HG02884 (cell line): Measurements from ENCODE around the gene RRP12.
"Not testable (repeated sequence)": the region's sequence is repeated elsewhere in the genome, so short reads cannot be mapped to it uniquely, and the experiment has no call there.

Source experiments
- ATAC-seq: cut with Tn5 transposase; IDR thresholded peaks from one replicate; pipeline ENCODE4 v1.9.1; 2021; ENCODE audit warnings: mild to moderate bottlenecking, moderate library complexity; ENCODE audit not compliant: unreplicated experiment

RRP12 gene

GRCh38 chr10:97372233-97372875, 28.8 kb downstream of the RRP12 start:
- no peak for ATAC-seq

GRCh38 chr10:97371696-97372095, 29.4 kb downstream of the RRP12 start:
- ATAC-seq: no peak

- no peak for ATAC-seq
Measured at GRCh38 chr10:97367126-97367649, 34.0 kb downstream of the RRP12 start.

- ATAC-seq: no peak
Measured at GRCh38 chr10:97366572-97366971, 34.6 kb downstream of the RRP12 start.

DNA sequence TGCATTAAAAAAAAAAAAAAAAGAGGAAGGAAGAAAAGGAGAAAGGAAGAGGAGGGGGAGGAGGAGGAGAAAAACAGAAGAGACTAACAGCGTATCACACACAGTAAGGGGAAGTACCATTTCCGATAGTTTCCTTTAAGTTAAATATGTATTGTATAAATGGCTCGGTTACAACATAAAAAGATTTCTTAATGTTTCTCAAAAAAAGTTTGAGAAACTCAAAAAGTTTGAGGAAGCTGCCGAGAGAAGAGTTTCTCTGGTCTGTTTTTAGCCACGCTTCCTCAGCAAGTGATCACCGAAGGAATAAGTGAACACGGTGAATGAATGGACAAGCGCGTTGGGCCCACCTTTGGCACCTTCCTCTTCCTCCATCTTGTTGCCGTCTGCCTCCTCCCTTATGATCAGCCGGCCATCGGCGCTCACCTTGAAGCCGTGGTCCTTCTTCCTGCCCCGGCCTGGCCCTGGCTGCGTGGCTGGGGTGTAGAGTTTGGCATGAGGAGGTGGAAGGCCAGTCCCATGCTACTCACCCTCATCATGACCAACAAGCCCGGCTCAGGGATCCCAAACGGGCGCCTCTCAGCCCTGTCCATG, 35.3 kb downstream of the RRP12 start:
- ATAC-seq: no peak

DNA sequence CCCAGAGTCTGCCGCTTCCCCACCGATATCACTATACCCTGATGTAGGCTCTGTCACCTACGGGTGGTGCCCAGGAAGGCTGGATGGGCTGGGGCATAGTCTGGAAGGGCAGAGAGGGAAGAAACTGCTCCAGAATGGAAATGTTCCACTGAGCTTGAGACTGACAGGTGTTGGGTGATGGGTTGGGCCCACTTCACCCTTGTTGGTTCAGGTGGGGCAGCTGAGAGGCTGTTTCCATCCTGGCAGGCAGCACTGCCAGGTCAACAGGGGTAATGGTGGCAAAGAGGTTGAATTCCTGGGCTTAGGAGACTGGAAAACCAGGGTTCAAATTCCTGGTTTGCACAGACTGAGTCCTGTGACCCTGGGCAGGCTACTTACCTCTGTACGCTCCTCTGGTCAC, 38.1 kb downstream of the RRP12 start:
- ATAC-seq: no peak

DNA sequence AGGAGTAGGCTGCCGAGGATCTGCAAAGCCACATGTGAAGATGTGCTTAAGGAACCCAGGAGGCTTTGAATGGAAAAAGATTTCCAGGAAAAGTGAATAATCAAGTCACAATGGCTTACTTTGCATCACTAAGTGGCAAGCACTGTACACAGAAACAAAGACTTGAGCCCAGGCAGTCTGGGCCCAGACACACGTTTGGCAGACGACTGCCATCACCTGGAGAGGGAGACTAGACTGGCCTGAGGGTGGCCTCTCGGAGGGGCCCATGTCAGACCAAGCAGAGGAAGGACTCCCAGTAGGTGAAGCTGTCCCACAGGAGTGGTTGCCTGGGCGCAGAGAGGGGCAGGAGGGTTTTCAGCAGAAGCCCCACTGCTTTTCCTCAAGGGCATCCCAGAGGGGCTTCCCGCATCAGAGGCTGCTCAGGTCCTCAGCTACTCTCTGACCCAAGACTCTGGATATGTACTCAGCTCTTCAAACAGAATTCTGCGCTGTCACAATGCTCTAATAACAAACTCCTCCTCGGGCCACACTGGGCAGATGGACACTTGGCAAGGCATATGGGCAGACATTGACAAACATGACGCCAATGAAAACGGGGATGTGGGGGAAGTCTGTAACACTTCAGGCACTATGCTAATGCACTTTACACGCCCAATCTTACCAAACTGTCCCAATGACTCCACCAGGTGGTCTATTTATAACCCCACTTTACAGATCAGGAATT, 38.7 kb downstream of the RRP12 start:
- ATAC-seq: no peak

DNA sequence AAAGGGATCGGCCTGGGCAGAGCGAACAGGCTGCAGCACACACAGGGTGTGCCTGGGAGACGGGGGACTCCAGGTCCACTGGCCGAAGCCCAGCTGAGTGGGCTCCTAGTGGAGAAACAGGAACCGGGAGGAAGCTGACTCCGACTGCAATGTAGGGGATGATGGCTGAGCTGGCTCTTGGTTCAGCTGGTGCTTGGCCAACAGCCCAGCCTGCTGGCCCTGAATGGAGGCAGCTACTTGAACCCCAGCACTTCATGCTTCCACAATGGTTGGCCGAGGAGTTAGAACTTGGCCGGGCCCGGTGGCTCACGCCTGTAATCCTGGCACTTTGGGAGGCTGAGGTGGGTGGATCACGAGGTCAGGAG, 39.6 kb downstream of the RRP12 start:
- no peak for ATAC-seq

- ATAC-seq: no peak
Measured at GRCh38 chr10:97360705-97361536, 40.2 kb downstream of the RRP12 start.

DNA sequence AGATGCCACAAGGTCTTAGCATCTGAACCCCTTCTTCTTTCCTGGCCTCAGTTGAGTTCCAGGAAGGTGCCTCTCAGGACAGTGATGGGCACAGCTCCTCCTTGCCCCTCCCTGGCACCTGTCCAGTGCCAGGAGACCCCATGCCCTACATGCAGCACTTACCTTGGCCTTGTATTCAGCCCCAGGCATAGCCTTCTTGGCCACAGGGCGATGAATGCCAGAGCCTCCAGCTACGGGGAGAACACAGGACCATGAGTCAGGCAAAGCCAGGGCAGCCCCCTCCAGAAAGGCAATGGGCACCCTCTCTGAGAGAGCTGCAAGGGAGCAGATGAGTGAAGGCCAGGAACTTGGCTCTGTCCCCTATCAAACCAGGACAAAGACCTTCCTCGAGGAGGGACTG, 42.4 kb downstream of the RRP12 start:
- ATAC-seq: no peak

- ATAC-seq: no peak
Measured at GRCh38 chr10:97358349-97358748, 42.8 kb downstream of the RRP12 start.

GRCh38 chr10:97356918-97357317, 44.2 kb downstream of the RRP12 start:
- no peak for ATAC-seq

GRCh38 chr10:97356318-97356914, 44.7 kb downstream of the RRP12 start:
- ATAC-seq: no peak

DNA sequence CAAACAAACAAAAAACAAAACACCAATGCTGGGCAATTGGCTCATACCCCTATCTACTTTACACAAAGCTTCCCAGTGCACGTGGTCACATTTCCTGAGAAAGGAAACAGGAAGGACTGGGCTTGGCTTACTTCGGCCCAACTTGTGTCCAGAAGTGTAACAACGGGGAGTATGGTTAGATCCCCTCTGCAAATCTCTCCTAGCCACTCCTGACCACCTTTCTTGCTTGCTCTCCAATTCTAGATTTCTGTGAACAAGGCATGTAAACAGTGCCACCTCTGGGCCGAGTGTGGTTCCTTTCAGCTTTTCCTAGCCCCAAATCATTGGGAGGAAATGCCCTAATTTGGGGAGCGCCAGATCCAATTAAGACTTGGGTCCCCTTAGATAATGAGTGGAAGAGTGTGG, 45.6 kb downstream of the RRP12 start:
- ATAC-seq: no peak

DNA sequence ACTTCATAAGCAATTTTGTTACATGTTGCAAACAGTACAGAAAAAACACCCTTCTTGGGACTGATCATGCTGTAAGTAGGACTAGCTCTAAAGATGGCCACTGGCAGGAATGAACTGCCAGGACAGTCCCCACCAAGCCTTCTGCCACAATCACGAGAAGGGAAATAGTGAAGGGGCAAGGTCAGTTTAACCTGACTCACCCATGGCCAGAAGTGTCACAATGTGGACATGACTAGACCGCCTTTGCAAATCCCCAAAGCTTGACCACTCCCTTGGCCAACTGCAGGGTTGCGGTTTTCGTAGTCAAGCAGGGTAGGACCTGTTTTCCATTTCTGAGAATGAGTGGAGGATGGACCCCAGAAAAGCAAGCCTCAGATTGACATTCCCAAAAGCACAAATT, 47.2 kb downstream of the RRP12 start:
- ATAC-seq: no peak

DNA sequence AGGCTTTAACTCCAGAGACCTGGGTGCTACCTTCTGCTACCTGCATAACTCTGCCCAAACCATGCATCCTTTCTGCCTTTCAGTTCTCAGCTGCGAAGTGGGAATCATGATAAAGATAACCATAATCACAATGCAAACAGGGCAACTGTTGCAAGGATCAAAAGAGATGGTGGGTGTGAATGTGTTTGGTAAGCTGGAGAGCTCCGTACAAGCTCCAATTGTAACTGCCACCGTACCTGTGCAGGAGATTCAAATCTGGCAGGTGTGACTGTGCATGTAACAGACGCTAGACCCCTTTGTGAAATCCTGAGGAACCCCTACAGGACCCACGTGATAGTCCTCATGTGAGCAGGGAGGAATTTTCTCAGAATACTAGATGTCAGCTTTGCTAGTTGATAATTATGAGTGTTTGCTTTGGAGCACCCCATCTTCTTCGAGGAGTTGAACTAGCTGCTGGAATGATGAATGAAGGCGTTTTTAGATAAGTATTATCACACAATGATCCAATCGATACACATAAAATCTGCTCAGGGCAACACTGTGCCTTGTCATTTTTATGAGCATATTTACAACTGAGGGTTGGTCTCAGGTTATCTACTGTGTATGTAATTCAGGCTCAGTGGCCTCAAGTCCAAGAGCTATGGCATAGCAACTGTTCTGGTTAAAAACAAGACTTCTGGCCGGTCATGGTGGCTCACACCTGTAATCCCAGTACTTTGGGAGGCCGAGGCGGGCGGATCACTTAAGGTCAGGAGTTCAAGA, 51.2 kb downstream of the RRP12 start:
- ATAC-seq: no peak

DNA sequence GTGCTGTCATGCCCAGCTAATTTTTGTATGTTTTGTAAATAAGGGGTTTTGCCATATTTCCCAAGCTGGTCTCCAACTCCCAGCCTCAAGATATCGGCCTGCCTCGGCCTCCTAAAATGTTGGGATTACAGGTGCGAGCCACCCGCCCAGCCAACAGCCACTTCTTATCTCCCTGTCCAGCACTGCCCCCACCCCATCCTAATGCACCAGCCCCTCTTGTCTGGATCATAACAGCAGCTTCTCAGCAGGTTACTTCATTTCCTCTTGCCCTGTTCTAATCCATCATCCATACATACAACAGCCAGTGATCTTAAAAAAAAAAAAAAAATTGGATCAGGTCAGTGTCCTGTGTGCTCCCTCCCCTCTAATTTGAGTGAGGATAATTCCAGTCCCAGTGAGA, 53.8 kb downstream of the RRP12 start:
- ATAC-seq: no peak

- not testable (repeated sequence) for ATAC-seq
Measured at GRCh38 chr10:97343664-97344063, 57.5 kb downstream of the RRP12 start.

GRCh38 chr10:97341416-97341815, 59.7 kb downstream of the RRP12 start:
- ATAC-seq: no peak

- ATAC-seq: no peak
Measured at GRCh38 chr10:97338041-97338440, 63.1 kb downstream of the RRP12 start.
